ENCODE results near the gene CFAP97D1.

CFAP97D1 gene

GRCh38 chr17:43827596-43827995 lies 47.4 kb downstream of the CFAP97D1 start:
- no peak for DNase-seq (ENCODE audit: low read depth)

GRCh38 chr17:43829738-43830137 lies 49.5 kb downstream of the CFAP97D1 start:
- no peak for DNase-seq (ENCODE audit: low read depth)

GRCh38 chr17:43830510-43831140 lies 50.4 kb downstream of the CFAP97D1 start:
- no peak for DNase-seq (ENCODE audit: low read depth)

- DNase-seq (ENCODE audit: low read depth): no peak
Observed at GRCh38 chr17:43831633-43832032, 51.4 kb downstream of the CFAP97D1 start.

GRCh38 chr17:43832168-43832975 lies 52.1 kb downstream of the CFAP97D1 start:
- DNase-seq (ENCODE audit: low read depth): peak; percentile 69

GRCh38 chr17:43832976-43833829 lies 53.0 kb downstream of the CFAP97D1 start, which contains the start of gene MPP3:
Gene MPP3, minus strand, starts transcription at chr17:43833146. Its CDS starts 1,240 bp downstream, at chr17:43831906.
- DNase-seq (ENCODE audit: low read depth): peak; percentile 62

GRCh38 chr17:43834106-43834505 lies 53.9 kb downstream of the CFAP97D1 start:
- peak; percentile 51 for DNase-seq (ENCODE audit: low read depth)

Measured in amniotic epithelial cell (primary cell).